ENCODE data around the gene MED9.

Gene MED9

DNA sequence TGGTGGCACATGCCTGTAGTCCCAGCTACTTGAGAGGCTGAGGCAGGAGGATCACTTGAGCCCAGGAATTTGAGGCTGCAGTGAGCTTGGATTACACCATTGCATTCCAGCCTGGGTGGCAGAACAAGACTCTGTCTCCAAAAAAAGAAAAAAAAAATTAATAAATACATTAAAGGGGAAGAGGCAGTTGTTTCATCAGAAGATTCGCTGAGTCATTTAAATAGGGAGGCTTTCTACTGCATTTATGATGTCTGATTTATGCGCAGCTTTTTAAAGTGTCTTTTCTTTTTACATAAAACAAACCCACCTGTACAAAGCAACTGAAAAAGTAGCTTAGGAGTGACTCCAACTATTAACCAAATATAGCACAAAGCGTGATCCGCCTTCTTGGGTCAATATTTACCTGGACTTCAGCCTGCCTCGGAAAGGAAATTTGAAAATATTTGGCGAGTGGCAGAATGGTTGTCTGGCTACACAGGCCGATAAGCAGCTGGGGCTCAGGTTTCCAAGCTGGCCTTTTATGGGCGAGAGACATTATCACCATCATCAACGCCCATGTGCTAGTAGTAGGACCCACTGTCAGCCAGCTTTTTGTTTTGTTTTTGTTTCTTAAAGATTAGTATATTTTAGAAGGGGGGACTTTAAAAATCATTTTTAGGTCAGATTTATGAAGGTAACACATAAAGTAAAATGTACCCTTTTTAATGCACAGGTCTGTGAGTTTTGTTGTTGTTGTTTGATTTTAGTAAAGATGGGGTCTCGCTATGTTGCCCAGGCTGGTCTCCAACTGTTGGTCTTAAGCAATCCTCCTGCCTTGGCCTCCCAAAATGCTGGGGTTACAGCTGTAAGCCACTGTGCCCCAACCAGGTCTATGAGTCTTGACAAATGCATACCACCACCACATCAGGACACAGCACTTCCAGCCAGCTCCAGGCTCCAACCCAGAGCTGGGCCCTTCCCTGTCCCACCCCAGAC lies 61.9 kb downstream of the MED9 start:
- DNase-seq, result no peak

- no peak for DNase-seq
Measured at GRCh38 chr17:17539591-17539990, 62.8 kb downstream of the MED9 start.

- DNase-seq, result no peak
Measured at GRCh38 chr17:17540278-17540906, 63.6 kb downstream of the MED9 start.

DNA sequence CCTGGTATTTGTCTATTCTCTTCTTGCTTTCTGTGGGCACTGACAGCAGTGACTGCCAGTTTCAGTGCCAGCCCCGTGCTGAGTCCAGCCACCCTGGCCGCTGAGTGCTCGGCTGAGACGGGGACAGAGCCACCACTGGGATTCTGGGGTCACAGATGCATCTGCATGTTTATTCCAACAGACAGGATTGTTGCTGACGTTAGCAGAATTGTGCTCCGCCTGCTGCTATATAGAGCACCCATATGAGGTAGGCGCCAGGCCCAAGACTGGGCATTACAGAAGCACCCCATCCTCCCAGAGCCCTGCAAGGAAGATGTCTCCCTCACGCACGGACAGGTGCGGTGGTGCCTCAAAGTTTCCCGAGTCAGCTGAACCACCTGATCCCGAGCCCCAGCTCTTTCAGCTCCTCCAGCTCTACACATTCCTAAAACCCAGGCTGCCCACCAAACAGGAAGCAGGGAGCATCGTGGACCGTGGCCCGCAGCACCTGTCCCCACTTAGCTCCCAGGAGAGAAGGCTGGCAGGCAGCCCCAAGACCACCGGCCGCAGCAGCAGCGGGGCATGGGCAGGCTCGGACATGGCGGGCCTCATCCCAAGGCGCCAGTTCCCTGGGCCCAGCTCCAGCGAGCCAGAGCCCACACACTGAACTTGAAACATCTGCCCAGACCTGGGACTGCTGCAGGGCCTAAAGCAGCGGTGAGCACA lies 64.3 kb downstream of the MED9 start:
- no peak for DNase-seq

DNA sequence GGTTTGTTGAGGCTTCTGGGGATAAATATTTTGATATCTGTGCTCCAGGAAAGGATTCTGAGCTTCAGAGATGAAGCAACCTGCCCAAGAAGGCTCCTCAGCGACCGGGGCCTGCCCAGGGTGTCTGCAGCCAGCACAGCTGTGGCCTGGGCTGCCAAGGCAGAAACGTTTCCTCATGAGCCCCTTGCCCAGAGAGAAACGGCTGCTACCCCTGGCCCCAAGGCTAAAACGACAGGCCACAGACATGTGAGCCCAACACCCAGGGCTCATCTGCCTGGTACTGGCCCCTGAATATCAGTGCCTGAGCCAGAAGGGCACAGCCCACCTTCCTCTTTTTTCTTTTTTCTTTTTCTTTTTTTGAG lies 64.8 kb downstream of the MED9 start:
- DNase-seq, result no peak
